ENCODE data around the gene SEC16A.

The SEC16A gene

DNA sequence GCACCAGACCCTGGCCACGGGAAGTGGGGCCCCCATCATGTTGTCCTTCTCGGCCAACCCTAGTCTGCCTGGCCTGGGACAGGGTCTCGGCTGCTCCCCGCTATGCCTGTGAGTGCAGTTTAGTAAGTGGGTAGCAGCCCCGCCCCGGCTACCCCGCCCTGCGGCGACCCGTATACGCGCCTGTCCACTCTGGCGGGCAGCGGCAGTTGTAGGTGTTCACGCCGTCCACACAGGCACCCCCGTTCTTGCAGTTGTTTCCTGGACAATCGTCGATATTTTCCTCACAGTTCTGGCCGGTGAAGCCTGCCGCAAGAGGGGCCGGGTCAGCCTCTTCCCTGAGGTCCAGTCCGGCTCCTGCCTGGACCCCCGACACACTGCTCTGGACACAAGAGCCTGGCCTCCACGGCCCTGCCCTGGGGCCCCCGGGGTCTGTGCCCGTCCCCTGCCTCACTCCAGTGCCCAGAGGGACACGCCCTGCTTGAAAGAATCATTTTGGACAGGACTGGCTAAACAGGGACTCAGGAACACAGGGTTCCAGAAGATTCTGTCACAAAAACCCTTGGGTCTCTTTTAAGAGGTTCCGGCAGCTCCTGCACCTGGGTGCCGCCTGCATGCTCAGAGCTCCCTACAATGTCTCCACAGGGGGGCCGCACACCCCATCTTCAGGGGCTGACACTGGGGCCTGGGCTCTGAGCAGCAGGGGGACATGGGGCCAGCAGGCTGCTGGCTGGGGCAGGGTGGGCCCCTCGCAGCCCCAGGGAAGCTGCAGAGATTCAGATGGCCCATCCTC is 36.6 kb upstream of the SEC16A start:
- no peak for DNase-seq (ENCODE audit: low read depth)

DNA sequence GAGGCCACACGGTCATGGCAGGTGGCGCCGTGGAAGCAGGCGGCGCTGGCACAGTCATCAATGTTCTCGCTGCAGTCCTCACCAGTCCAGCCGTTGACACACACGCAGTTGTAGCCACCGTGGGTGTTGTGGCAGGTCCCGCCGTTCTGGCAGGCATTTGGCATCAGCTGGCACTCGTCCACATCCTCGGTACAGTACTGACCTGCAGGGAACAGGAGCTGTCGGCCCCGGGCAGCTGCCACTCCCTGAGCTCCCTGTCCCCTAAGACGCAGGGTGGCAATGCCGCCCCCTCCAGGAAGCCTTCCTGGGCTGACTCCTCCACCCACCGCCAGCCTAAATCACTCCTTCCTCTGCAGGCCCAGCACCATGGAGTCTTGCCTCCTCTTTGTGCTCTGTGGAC is 35.8 kb upstream of the SEC16A start:
- no peak for DNase-seq (ENCODE audit: low read depth)

DNA sequence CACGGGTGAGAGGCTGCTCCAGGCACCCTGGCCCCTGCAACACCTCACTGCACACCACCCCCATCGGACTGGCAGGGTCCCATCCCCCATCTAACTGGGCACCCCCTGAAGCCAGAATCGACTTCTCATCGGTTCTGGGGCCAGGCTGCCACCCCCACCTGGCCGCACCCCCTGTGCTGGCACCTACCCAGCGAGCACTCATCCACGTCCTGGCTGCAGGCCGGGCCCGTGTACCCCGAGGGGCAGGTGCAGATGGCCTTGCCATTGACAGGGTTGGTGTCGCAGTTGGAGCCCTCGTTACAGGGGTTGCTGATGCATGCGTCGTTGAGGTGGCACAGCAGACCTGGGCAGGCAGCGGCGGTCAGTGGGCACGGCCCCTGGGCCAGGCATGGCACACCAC is 35.1 kb upstream of the SEC16A start:
- DNase-seq (ENCODE audit: low read depth), result no peak

GRCh38 chr9:136517012-136517743 is 34.3 kb upstream of the SEC16A start:
- no peak for DNase-seq (ENCODE audit: low read depth)

GRCh38 chr9:136516191-136516654 is 33.4 kb upstream of the SEC16A start:
- no peak for DNase-seq (ENCODE audit: low read depth)

DNA sequence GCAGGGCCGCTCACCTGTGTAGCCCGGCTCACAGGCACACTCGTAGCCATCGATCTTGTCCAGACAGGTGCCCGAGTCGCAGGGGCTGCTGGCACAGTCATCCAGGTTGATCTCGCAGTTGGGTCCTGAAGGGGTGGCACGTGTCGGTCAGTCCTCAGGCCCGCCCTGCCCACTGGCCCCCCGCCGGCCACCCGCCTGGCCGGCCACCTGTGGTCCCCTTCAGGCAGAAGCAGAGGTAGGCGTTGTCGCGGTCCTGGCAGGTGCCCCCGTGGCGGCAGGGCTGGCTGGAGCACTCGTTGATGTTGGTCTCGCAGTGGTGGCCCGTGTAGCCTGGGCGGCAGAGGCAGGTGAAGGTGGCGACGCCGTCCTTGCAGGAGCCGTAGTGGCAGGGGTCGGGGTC is 32.4 kb upstream of the SEC16A start:
- no peak for DNase-seq (ENCODE audit: low read depth)

DNA sequence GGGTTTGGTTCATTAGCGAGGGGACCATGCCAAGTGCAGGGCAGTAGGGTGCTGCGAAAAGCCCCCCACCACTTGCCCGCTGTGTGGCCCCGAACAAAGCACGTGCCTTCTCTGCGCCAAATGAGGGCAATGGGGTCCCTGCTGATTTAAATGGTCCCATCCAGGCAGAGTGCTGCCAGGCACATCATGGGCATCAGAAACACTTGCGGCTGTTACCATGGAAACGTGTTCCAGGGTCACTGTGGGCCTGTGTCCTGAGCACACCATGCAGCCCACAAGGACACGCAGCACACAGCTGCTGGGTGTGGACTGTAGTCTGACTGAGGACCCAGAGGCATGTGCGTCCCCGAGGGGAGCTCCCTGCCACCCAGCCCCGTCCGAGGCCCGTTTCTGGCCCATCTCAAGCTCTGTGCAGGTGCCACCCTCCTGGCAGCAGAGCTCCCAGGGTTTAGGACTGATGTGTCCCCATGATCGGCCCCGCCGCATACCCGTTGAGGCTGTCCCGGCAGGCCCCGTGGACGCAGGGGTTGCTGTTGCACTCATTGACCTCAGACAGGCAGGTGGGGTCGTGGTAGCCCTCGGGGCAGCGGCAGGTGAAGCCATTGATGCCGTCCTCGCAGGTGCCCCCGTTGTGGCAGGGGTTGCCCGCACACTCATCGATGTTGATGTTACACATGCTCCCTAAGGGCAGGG is 31.3 kb upstream of the SEC16A start:
- DNase-seq (ENCODE audit: low read depth), result no peak

DNA sequence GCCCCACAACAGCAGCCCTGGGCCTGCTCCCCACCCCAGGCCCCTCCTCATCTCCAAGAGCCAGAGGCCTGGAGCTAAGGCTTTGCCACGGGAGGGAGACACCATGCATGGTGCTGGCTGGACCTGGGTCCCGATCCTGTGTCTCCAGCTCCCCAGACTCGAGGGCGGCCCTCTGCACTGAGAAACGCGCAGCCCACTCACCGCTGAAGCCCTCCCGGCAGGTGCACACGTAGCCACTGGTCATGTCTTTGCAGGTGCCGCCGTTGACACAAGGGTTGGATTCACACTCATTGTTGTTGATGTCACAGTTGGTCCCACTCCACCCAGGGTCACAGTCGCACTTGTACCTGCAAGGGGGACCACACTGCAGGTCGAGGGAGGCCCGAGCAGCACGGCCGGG is 30.4 kb upstream of the SEC16A start:
- no peak for DNase-seq (ENCODE audit: low read depth)

GRCh38 chr9:136512651-136513071 is 29.8 kb upstream of the SEC16A start:
- DNase-seq (ENCODE audit: low read depth), result no peak

DNA sequence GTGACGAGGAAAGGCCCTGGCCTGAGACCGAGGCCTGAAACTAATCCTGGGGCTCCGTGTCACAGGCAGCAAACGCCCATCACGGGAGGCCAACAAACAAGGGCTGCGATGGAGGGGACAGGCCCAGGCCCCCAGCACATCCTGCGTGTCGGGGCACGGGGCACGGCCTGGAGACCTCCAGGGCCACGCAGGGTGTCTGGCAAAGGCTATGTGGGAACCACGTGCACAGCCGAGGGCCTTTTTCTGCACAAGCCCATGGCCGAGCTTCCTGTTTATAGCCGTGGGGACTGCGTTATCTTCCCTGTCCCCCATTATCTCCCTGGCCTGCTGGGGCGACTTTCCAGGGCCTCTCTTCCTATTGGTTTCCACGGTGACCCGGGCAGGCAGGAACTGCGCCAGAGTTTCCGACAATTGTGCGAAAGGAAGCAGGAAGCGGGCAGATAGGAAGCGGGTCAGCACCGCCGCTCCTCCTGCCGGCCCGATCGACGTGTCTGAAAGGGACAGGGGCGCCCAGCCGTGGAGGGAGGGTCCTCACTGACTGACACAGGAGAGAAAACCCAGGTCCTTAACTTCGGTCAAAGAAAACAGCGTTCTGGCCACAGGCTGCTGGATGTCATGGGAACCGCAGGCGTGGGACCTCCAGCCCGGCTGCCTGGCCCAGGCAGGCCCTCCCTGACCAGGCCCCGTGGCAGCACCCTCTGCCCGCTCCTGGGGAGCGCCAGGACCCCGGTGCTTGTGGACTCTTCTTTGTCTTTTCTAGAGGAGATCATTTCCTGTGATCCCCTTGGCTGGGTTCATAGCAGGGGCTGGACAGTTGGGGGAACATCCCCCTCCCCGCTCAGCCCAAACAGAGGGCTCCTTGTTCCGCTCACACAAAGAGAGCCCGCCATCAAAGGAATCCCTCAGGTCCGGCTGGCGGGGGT is 29.1 kb upstream of the SEC16A start:
- no peak for DNase-seq (ENCODE audit: low read depth)

DNA sequence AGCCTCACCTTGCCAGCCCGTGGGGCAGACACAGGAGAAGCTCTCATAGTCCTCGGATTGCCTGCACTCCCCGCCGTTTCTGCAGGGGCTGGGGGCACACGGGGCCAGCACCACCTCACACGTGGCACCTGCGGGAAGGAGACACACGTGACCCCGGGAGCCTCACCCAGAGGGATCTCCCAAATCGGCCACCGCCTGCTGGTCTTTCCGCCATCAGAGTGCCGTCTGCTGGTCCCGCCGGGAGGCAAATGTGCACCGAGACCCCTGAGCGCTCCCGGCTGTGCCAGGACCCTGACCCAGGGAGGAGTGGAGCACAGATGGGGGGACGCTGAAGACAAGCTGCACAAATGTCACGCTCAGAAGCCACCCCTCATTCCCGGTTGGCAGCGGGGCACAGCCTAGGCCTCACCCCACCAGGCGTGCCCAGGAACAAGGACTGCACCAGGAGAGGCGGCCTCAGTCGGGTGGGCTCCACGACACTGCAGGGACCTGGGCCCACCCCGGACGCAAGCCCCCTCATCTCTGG is 28.4 kb upstream of the SEC16A start:
- DNase-seq (ENCODE audit: low read depth), result no peak

GRCh38 chr9:136510561-136510960 is 27.7 kb upstream of the SEC16A start:
- no peak for DNase-seq (ENCODE audit: low read depth)

- DNase-seq (ENCODE audit: low read depth), result no peak
Observed at GRCh38 chr9:136509549-136509948, 26.7 kb upstream of the SEC16A start.

- no peak for DNase-seq (ENCODE audit: low read depth)
Observed at GRCh38 chr9:136508729-136509500, 26.1 kb upstream of the SEC16A start.

DNA sequence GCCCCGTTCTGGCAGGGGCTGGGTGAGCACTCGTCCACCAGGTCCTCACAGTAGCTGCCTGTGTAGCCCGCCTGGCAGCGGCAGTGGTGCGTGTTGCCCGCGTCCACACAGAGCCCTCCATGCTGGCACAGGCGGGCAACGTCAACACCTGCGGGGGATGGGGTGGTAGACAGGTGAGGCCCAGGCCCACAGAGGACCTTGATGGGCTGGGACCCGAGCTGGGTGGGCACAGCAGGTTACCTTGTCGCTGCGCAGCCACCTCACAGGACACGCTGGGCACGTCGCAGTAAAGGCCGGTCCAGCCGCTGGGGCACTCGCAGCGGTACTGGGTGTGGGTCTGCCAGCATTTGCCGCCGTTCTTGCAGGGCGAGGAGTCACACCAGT is 25.1 kb upstream of the SEC16A start:
- no peak for DNase-seq (ENCODE audit: low read depth)

GRCh38 chr9:136507221-136507991 is 24.6 kb upstream of the SEC16A start:
- no peak for DNase-seq (ENCODE audit: low read depth)

- no peak for DNase-seq (ENCODE audit: low read depth)
Observed at GRCh38 chr9:136506425-136506824, 23.6 kb upstream of the SEC16A start.

GRCh38 chr9:136505406-136506403 is 22.9 kb upstream of the SEC16A start:
- DNase-seq (ENCODE audit: low read depth), result no peak
